ENCODE results near the gene SARM1.
A peak's percentile ranks its signal among the peaks of the same experiment; 100 is the strongest.
"Not testable (repeated sequence)": the region's sequence is repeated elsewhere in the genome, so short reads cannot be mapped to it uniquely, and the experiment has no call there.

The SARM1 gene

DNA sequence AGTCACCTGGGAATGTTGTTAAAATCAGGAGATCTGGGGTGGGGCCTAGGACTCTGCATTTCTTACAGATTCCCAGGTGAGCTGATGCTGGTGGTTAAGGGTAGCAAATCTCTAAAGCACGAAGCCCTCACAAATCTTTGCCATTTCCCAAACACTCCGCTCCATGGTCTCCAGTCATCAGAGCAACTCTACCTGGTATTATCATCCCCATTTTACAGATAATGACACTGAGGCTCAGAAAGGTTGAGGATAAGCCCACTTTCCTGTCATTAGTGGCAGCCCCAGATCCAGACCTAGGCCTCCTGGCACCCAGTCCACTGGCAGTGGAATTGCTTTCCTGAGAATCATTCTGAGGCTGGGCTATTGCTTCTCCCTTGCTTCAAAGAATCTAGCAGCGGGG is 25.8 kb downstream of the SARM1 start:
- no peak for DNase-seq

- DNase-seq: no peak
Measured at GRCh38 chr17:28397687-28398279, 26.3 kb downstream of the SARM1 start.

GRCh38 chr17:28398280-28398981 is 26.9 kb downstream of the SARM1 start:
- DNase-seq: no peak

DNA sequence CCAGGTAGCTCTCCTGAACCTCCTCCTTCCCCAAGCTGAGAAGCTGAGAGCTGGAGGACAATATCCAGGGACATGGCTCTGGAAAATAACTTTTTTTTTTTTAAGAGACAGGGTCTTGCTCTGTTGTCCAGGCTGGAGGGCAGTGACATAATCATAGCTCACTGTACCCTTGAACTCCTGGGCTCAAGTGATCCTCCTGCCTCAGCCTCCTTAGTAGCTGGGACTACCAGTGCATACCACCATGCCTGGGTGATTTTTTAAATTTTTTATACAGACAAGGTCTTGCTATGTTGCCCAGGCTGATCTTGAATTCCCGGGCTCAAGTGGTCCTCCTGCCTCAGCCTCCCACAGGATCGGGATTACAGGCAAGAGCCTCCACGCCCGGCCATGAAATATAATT is 28.3 kb downstream of the SARM1 start:
- no peak for DNase-seq

GRCh38 chr17:28402224-28402630 is 30.7 kb downstream of the SARM1 start:
- DNase-seq: no peak

DNA sequence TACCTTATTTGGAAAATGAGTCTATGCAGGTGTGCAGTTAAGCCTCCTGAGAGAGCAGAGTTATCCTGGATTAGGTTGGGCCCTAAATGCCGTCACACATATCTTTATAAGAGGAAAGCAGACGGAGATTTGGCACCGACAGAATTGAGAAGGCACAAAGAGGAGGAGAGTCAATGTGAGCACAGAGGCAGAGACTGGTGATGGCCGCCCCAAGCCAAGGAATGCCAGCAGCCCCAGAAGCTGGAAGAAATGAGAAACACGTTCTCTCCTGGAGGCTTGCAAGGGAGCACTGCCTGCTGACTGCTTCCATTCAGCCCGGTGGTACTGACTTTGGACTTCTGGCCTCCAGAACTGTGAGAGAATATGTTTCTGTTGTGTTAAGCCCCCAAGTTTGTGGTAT is 31.4 kb downstream of the SARM1 start:
- DNase-seq: no peak

- no peak for DNase-seq
Measured at GRCh38 chr17:28404007-28404406, 32.5 kb downstream of the SARM1 start.

GRCh38 chr17:28404461-28404811 is 32.9 kb downstream of the SARM1 start:
- no peak for DNase-seq

- DNase-seq: no peak
Measured at GRCh38 chr17:28404812-28405570, 33.5 kb downstream of the SARM1 start.

GRCh38 chr17:28405632-28406472 is 34.4 kb downstream of the SARM1 start, which contains the start of gene SLC46A1:
TSS of gene SLC46A1 (minus strand) at chr17:28406212. CDS start at chr17:28406114, 98 bp downstream.
- DNase-seq: no peak

DNA sequence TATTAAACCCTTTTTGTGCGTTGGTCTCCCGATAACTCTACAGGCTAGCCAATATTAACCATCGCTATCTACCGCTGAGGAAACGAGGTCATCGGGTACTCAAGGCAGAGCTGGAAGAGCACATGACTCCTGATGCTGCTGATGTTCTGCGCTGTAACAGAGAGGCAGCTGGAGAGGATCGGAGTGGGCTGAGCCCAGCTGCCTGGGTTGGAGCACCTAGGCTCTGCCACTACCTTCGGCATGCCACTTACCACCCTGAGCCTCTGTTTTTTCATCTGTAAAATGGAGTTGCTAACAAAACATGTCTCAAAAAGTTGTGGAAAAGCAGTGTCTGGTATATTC is 35.0 kb downstream of the SARM1 start:
- DNase-seq: no peak

DNA sequence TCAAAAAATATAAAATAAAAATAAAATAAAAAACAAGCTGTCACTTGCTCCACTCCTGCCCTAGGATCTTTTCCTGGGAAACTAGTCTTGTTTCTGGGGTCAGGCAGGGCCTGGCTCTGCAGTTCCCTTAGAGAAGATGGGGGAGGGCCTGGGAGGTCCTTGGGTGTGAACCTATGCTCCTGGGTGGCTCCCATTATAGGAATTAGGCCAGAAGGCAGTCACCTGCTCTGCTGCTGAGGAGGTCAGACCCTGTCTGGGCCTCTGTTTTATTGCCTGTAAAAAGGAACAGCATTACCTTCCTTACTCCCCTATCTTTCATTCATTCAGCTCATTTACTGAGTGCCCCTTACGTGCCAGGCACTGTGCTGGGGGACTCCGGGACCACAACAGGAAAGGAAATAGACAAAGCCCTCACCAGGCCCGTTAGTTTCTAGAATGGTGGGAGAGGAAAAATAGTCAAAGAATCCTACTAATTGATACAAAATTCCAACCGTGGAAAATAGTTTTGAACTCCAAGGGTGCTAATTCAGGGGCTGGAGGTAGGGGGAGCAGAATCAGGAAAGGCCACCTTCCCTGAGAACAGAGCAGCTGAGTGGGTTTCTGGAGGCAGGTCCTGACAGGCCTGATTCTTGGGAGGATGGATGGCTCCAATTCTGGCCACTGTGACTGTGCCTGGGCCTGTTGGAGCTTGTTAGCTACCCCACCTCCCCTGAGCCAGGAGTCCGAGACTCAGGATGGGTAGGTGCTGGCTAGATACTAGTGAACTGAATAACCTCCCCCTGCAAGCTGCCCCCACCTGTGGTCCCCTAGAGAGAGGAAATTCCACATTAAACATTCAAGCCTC is 35.9 kb downstream of the SARM1 start:
- no peak for DNase-seq

DNA sequence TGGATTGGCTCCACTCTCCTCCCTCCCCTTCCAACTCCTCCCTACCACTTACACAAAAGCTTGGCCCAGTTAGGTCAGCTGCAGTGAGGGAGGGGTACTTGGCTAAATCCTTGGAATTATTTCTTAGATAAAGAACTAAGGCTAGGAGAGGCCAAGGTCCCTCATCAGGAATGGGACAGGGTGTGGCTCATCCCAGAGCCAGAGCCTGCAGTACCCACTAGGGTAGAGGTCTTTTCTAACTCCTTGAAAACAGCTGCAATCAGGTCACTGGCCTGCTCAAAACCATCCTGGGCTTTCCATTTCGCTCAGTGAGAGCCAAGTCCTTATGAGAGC is 36.4 kb downstream of the SARM1 start:
- DNase-seq: no peak

GRCh38 chr17:28412099-28412498 is 40.6 kb downstream of the SARM1 start:
- no peak for DNase-seq

- DNase-seq: no peak
Measured at GRCh38 chr17:28413804-28414203, 42.3 kb downstream of the SARM1 start.

- no peak for DNase-seq
Measured at GRCh38 chr17:28415886-28416285, 44.4 kb downstream of the SARM1 start.

DNA sequence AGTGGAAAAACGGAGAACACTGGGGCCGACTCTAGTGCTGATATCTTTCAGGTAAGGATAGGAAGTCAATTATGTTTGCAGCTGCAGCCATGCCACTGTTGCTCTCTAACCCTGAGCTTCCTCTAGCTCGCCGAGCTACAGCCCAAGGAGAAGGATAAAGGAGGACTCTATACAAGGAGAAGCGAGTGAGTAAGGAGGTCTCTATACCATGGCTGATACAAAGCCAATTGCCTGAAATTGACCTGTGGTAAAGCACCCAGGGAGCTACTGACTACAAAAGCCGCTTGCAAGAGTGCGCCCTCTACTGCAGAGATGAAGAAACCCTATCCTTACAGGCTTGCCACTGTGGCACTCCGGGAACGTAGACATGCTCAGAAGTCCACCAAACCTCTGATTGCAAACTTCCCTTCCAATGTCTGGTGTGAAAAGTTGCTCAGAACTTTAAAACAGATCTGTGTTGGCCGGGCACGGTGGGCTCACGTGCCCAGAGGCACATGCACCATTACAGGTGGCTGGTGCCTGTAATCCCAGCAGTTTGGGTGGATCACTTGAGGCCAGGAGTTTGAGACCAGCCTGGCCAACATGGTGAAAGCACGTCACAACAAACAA is 45.3 kb downstream of the SARM1 start:
- DNase-seq: peak; percentile 77 to 82

- DNase-seq: no peak
Measured at GRCh38 chr17:28421787-28422305, 50.4 kb downstream of the SARM1 start.

- DNase-seq: no peak
Measured at GRCh38 chr17:28425206-28425605, 53.7 kb downstream of the SARM1 start.

- DNase-seq: no peak
Measured at GRCh38 chr17:28426081-28426519, 54.6 kb downstream of the SARM1 start.

DNA sequence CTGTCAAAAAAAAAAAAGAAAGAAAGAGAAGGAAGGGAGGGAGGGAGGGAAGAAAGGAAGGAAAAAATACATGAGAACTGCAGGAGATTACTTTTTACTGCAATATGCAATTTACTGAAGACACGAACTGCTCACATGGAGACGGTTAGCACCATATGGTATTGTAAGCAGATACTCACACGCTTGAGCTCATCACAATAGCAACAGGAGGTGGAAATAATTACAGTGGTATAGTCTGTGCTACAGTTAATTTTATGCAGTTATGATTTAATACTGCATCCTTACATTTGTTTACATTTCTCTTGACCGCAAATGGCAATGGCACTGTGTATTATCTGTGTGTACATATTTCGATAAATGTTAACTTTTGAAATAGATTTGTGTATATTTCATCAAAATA is 55.9 kb downstream of the SARM1 start:
- DNase-seq: no peak

GRCh38 chr17:28427982-28428381 is 56.5 kb downstream of the SARM1 start:
- not testable (repeated sequence) for DNase-seq

All from AML-193 (cell line).